ENCODE data around the gene SBF2. TPM values are rescaled to one million over a fixed set of nuclear protein-coding genes. Genes with fewer than 3 reads are reported as not detected.

SBF2 gene
- total and polyA plus RNA-seq, 2 of the 13 experiments (the other 11 are each of a cell fraction or from before 2014, with no cell fraction given): 24.0 to 45.8 TPM

- TF ChIP-seq HNRNPL (IDR thresholded peaks at IDR 0.05; ENCODE audit: low read depth, low read length) (no peak), KMT2A (CRISPR knock-in tag; IDR thresholded peaks at IDR 0.05) (peak; percentile 55; the same call in 1 of the 2 replicates), DBP (CRISPR knock-in tag; IDR thresholded peaks at IDR 0.05; ENCODE audit: not compliant biosample characterization) (no peak), ZNF816 (CRISPR knock-in tag; IDR thresholded peaks at IDR 0.05; ENCODE audit: borderline replicate concordance) (peak; percentile 91; the same call in 1 of the 2 replicates), ZBTB10 (CRISPR knock-in tag; IDR thresholded peaks at IDR 0.05; ENCODE audit: borderline replicate concordance) (peak; percentile 40; the same call in 1 of the 2 replicates), GATAD2A (CRISPR knock-in tag; IDR thresholded peaks at IDR 0.05) (peak; percentile 92), FOXO1 (CRISPR knock-in tag; IDR thresholded peaks at IDR 0.05) (peak; percentile 85; the same call in 1 of the 2 replicates), NFKB2 (CRISPR knock-in tag; IDR thresholded peaks at IDR 0.05; ENCODE audit: borderline replicate concordance) (0 out of 2 replicates have a peak, but pooled peaks have one; percentile 74), NR0B2 (CRISPR knock-in tag; IDR thresholded peaks at IDR 0.05) (no peak), POLR2G (IDR thresholded peaks at IDR 0.05; ENCODE audit: low read depth, low read length) (no peak), NFIC (IDR thresholded peaks at IDR 0.05; ENCODE audit: low read length) (no peak), ZNF768 (CRISPR knock-in tag; IDR thresholded peaks at IDR 0.05) (peak; percentile 65), ZNF569 (CRISPR knock-in tag; IDR thresholded peaks at IDR 0.05; ENCODE audit: borderline replicate concordance) (no peak), E2F1 (CRISPR knock-in tag; IDR thresholded peaks at IDR 0.05) (0 out of 2 replicates have a peak, but pooled peaks have one; percentile 22), ZNF619 (CRISPR knock-in tag; IDR thresholded peaks at IDR 0.05) (peak; percentile 83; the same call in 1 of the 2 replicates), PAWR (CRISPR knock-in tag; IDR thresholded peaks at IDR 0.05; ENCODE audit: borderline replicate concordance) (no peak), NBN (conservative IDR thresholded peaks at IDR 0.05) (no peak)
- TF ChIP-seq, protein P1, sequence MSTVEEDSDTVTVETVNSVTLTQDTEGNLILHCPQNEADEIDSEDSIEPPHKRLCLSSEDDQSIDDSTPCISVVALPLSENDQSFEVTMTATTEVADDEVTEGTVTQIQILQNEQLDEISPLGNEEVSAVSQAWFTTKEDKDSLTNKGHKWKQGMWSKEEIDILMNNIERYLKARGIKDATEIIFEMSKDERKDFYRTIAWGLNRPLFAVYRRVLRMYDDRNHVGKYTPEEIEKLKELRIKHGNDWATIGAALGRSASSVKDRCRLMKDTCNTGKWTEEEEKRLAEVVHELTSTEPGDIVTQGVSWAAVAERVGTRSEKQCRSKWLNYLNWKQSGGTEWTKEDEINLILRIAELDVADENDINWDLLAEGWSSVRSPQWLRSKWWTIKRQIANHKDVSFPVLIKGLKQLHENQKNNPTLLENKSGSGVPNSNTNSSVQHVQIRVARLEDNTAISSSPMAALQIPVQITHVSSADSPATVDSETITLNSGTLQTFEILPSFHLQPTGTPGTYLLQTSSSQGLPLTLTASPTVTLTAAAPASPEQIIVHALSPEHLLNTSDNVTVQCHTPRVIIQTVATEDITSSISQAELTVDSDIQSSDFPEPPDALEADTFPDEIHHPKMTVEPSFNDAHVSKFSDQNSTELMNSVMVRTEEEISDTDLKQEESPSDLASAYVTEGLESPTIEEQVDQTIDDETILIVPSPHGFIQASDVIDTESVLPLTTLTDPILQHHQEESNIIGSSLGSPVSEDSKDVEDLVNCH (CRISPR knock-in tag; IDR thresholded peaks at IDR 0.05): no peak; the same call in 1 of the 2 replicates
- TF ChIP-seq, protein P2, sequence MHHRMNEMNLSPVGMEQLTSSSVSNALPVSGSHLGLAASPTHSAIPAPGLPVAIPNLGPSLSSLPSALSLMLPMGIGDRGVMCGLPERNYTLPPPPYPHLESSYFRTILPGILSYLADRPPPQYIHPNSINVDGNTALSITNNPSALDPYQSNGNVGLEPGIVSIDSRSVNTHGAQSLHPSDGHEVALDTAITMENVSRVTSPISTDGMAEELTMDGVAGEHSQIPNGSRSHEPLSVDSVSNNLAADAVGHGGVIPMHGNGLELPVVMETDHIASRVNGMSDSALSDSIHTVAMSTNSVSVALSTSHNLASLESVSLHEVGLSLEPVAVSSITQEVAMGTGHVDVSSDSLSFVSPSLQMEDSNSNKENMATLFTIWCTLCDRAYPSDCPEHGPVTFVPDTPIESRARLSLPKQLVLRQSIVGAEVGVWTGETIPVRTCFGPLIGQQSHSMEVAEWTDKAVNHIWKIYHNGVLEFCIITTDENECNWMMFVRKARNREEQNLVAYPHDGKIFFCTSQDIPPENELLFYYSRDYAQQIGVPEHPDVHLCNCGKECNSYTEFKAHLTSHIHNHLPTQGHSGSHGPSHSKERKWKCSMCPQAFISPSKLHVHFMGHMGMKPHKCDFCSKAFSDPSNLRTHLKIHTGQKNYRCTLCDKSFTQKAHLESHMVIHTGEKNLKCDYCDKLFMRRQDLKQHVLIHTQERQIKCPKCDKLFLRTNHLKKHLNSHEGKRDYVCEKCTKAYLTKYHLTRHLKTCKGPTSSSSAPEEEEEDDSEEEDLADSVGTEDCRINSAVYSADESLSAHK (CRISPR knock-in tag; IDR thresholded peaks at IDR 0.05; ENCODE audit: borderline replicate concordance): no peak
Observed at GRCh38 chr11:9765320-9766101, 528.5 kb downstream of the SBF2 start (continued).
